ENCODE results near the gene EPHA8. TPM values are rescaled to one million over a fixed set of nuclear protein-coding genes. Genes with fewer than 3 reads are reported as not detected.
A peak's percentile ranks its signal among the peaks of the same experiment; 100 is the strongest.

The EPHA8 gene
- polyA plus RNA-seq, 2 of the 4 experiments (the other 2 are of a cell fraction): not detected

DNA sequence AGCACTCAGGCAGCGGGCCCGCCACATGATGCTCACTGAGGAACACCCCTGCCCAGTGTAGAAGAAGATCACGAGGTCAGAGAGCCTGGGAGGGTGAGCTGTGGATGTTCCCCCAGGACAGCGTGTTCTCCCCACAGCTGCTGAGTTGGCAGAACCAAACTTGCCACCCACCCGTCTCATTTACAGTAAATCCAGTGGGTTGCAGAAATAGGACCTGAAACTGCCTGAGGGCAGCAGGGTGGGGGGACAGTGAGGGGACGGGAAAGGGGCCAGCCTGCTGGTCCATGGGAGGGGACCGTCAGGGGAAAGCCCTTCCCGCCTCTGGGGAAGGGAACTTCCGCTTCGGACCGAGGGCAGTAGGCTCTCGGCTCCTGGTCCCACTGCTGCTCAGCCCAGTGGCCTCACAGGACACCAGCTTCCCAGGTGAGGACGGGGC, 89.6 kb downstream of the EPHA8 start, which contains the start of gene C1QB:
C1QB (plus strand) TSS at position 356 of the 436 bp plus-strand sequence. CDS start 6,227 bp downstream, outside the sequence.
- POLR2A ChIA-PET: no interaction called here
- ATAC-seq: no peak
- CTCF ChIA-PET: interaction anchor here (0.8 to 3.2 kb wide), 3 partner anchors 11 to 233 kb away, joined by 3 to 12 read pairs (median 9); no protein-coding TSS in a partner anchor
- 91% methylated on average over 8 of the region's 13 CpGs for WGBS (ENCODE audit: missing lambda C conversion rate)
- FAIRE-seq: no peak
- no peak for TF ChIP-seq HDAC2 (IDR thresholded peaks at IDR 0.05)
- TF ChIP-seq MAFK (IDR thresholded peaks at IDR 0.05; ENCODE audit: partially characterized antibody): peak; percentile 16
- no peaks in the 10 kb centered on the region for H3K9me3 ChIP-seq
- no peak within 1 kb of the TSS for H3K27ac ChIP-seq
- no peaks in the 10 kb centered on the region for H3K4me1 ChIP-seq
- H3K4me2 ChIP-seq: no peak within 1 kb of the TSS
- no peak for DNase-seq (ENCODE audit: low read depth in 1 of 2, low spot score in 1 of 2)
- no peak within 1 kb of the TSS for H3K4me3 ChIP-seq

Small RNA genes lying within 50 kb of the gene (small RNA-seq; reads per million reads assigned to genes)
- gene MIR6127: 0 reads per million in 6 experiments

Other genes starting within 250 kb of the EPHA8 start
- gene ZBTB40, start 111.6 kb upstream of the EPHA8 start, polyA plus RNA-seq (2011; rRNA removed): 6.2 and 10.6 TPM in 2 replicates
- gene ZBTB40, start 111.6 kb upstream of the EPHA8 start, polyA plus RNA-seq (2017; fragmentation: RNase III; extraction: RNeasy Plus Mini Kit Qiagen cat#74134 plus additional on column Dnase treatment): 6.4 to 7.0 TPM (median 7.0 TPM) in 3 replicates
- gene C1QA, start 73.1 kb downstream of the EPHA8 start, polyA plus RNA-seq (2011; rRNA removed): not detected in 2 replicates
- not detected in 3 replicates for gene C1QA, start 73.1 kb downstream of the EPHA8 start, polyA plus RNA-seq (2017; fragmentation: RNase III; extraction: RNeasy Plus Mini Kit Qiagen cat#74134 plus additional on column Dnase treatment)
- gene C1QC, start 80.1 kb downstream of the EPHA8 start, polyA plus RNA-seq (2011; rRNA removed): not detected in 2 replicates
- gene C1QC, start 80.1 kb downstream of the EPHA8 start, polyA plus RNA-seq (2017; fragmentation: RNase III; extraction: RNeasy Plus Mini Kit Qiagen cat#74134 plus additional on column Dnase treatment): not detected in 3 replicates
- not detected in 2 replicates for gene C1QB, start 89.7 kb downstream of the EPHA8 start, polyA plus RNA-seq (2011; rRNA removed)
- not detected in 3 replicates for gene C1QB, start 89.7 kb downstream of the EPHA8 start, polyA plus RNA-seq (2017; fragmentation: RNase III; extraction: RNeasy Plus Mini Kit Qiagen cat#74134 plus additional on column Dnase treatment)
- 13.0 and 15.9 TPM in 2 replicates for gene EPHB2, start 147.3 kb downstream of the EPHA8 start, polyA plus RNA-seq (2011; rRNA removed)
- gene EPHB2, start 147.3 kb downstream of the EPHA8 start, polyA plus RNA-seq (2017; fragmentation: RNase III; extraction: RNeasy Plus Mini Kit Qiagen cat#74134 plus additional on column Dnase treatment): 31.4 to 35.3 TPM (median 33.8 TPM) in 3 replicates